Measurements from ENCODE around the gene ACAP1.

- TF ChIP-seq ZNF143 (CRISPR knock-in tag; IDR thresholded peaks at IDR 0.05) (no peak), ZBTB12 (CRISPR knock-in tag; IDR thresholded peaks at IDR 0.05) (no peak), EZH2 (IDR thresholded peaks at IDR 0.05; ENCODE audit: borderline replicate concordance, low read depth, low read length) (no peak)
- TF ChIP-seq, protein P1, sequence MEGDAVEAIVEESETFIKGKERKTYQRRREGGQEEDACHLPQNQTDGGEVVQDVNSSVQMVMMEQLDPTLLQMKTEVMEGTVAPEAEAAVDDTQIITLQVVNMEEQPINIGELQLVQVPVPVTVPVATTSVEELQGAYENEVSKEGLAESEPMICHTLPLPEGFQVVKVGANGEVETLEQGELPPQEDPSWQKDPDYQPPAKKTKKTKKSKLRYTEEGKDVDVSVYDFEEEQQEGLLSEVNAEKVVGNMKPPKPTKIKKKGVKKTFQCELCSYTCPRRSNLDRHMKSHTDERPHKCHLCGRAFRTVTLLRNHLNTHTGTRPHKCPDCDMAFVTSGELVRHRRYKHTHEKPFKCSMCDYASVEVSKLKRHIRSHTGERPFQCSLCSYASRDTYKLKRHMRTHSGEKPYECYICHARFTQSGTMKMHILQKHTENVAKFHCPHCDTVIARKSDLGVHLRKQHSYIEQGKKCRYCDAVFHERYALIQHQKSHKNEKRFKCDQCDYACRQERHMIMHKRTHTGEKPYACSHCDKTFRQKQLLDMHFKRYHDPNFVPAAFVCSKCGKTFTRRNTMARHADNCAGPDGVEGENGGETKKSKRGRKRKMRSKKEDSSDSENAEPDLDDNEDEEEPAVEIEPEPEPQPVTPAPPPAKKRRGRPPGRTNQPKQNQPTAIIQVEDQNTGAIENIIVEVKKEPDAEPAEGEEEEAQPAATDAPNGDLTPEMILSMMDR (IDR thresholded peaks at IDR 0.05 in 2 of 3, conservative IDR thresholded peaks at IDR 0.05 in 1 of 3; ENCODE audit: insufficient read depth in 2 of 3, low read depth in 1 of 3, low read length in 3 of 3) = no peak
Measured at GRCh38 chr17:7384489-7385081, 48.3 kb downstream of the ACAP1 start.

All from K562 (cell line).